NK-92 treated with Interleukin-12 subunit alpha and Interleukin-12 subunit beta, amount 100 ng/mL, for 24 hours (cell line): ENCODE results near the gene TENM3.

Experiments used
- DNase-seq: peaks from one replicate; lab custom pipeline; 2025; lab: John Stamatoyannopoulos, UW

Gene TENM3

DNA sequence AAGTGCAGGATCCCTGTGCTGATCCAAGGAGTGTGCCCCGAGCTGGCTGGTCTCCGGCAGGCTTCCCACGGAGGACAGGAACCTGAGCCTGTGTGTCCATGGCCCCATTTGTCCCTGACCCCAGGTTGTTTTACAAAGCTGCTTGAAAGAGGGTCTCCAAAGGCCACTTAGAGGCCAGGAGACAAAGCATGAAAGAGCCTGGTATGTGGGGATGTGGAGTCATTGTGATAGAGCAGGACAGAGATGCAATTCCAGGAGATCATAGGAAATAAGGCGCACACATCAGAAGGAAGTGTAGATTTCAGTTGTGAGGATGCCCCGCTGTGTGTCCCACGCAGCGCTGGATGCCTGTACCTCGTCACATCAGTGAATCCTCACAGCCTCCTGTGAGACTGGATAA, 48.0 kb downstream of the TENM3 start:
- DNase-seq: no peak

DNA sequence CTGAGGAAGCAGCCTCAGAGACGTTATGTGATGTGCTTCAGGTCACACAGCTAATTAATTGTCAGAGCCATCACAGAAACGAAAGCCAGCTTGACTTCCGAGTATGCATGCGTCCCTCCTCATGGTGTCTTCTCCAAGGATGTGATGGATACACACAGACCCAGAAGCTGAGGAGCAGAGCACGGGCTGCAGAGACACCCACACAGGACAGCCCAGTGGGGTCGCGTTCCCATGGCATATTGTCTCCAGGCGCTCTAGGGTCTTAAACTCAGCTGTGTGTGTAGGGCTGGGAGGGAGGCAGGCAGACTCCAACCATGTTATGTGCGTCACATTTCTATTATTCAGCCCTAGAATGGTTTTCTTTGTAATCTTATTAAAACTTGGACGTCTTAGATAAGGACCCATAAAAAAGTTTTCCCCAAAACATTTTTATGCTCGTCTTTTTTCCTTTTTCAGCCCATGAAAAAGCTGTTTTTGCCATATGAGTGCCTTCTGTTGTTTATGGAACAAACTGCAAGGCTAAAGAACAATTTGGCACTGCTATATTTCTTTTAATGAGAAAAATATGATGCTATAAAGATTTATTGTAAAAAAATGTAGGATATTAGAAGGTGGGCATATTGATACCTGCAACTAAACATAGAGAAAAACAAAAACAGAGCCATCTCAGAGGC, 48.5 kb downstream of the TENM3 start:
- DNase-seq: no peak

DNA sequence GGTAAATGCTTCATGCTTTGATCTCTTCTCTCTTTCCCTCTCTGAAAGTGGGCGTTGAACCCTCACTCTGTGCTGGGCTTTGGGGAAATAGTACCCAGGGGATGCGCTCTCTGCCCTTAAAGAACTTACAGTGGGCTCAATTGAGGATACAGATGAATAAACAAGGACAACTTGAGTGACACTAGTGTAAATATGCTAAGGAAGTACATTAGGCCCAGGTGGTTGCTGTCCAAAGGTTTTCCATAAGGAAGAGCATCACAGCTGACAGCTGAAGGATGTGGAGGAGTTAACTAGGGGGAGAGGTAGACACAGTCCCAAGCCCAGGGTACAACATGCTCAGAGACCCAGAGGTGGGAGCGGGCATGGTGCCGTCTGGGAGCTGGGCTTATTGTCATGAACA, 49.4 kb downstream of the TENM3 start:
- no peak for DNase-seq

DNA sequence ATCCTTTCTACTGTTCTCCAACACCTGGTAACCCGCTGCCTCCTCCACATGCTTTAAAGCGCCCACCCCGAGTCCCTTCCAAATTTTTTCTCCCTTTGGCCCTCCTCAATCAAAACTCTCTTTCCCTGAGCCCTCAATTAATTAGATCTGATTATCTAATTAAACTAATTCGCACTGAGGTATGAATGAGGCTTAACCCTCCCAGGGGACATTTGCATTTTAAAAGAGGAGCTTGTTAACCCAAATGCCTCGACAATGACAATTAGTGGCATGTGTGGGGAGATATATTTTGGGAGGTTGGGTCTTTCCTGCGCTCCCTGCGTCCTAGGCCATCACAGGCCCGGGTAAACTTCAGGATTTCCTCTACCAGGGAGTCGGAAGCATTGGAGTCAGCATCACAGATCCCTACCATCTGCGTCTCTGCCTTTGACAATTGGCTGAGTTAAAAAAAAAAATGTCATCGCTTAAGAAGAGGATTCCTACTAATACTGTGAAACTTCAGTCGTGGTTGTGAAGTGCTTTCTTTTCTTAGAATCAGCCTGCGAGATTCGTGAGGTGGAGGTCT, 50.6 kb downstream of the TENM3 start:
- DNase-seq: no peak

DNA sequence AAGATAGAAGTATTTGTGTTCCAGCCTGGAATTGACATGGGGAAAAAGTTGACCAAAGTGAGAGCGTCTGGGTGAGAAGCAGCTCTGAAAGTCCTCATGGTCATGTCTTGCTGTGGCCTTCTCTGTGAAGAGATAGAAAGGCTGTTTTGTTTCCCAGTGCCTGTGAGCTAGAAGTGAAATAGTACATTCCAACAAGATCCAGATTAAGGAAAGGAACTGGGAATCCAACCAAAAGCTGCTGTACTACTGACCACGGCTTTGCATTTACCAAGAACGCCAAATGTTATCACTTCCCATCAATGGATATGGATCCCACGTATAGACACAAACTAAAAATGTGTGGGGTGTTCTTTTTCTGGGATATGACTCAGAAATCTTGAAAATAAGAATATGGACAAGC, 51.2 kb downstream of the TENM3 start:
- no peak for DNase-seq

DNA sequence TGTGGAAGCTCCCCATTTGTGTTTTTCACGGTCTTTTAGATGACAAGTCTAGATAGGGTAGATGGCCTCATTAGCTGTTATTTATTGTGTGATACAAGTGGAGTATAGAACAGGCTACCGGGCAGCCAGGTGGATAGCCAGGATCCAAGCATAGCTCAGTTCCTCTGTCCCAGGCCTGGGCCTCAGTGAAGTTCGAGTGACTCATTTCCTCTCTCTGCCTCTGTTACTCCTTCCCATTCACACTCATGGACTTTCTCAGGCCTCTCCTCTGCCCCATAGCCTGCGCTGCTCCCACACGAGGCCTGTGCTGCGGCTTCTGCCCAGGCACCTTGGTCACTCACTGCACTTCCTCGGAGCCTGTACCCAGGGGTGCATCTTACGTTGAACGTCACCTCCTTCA, 54.5 kb downstream of the TENM3 start:
- DNase-seq: no peak

DNA sequence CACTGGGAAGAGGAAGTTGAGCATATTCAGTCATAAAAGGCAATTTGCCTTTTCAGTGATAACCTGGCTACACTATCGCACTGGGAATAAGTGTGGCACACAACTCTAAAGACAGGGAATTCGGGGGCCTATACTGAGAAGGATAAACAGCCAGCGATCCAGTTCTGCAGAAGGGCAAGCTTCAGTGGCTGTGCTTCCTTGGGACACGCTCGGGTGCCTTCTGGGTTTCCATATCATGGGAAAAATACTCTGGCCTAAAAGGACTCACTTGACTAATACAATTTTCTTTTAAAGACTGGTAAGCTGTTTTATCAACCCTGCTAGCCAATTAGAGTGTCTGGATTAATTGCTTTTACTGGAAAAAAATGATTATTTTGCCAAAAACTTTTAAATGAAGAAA, 58.5 kb downstream of the TENM3 start:
- DNase-seq: no peak

DNA sequence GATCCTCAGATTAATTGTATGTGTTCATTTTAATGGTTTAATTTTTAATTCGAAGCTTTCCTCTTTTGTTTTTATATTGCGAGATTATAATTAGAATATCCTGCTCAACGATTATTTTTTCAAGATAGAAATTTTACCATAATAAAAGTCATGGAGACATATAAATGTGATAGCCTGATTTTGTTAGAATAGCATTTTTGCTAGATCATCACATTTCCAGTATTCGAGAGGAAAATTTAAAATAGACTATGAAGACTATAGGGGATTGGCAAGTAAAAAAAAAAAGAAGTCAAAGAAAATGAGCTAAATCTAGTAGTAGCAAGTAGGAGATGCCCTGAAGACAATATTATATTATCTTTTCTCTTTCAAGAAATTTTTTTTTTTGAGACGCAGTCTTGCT, 60.6 kb downstream of the TENM3 start:
- DNase-seq: no peak

DNA sequence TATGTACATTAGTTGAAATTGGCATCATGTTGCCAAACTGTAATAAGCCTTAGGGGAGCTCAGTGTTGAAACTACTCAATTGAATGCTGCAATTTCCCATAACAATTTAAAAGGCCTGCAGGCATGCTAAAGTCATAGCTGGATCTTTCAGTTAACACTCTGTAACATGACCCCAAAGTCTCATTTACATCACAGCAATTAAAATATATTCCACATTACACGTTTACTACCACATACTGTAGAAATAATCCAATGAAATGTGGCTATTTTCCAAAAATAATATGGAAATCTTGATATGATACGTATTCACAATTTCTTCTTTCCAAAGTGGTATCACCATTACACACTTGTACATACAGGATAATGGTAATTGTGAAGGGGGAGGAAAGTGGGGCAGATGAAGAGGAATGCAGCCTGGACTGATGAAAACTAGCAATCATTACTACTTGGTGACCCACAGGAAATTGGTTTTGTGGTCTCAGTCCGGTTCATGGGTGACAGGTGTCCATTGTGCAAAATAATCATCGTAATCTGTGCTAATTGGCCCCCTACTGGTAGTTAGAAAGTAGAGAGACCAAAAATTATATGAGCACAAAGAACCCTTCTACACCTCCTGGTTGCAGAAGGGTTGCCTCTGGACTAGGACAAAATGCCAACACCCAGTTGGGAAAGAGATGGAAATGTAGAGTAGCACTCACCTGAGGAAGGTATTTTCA, 63.7 kb downstream of the TENM3 start:
- no peak for DNase-seq

DNA sequence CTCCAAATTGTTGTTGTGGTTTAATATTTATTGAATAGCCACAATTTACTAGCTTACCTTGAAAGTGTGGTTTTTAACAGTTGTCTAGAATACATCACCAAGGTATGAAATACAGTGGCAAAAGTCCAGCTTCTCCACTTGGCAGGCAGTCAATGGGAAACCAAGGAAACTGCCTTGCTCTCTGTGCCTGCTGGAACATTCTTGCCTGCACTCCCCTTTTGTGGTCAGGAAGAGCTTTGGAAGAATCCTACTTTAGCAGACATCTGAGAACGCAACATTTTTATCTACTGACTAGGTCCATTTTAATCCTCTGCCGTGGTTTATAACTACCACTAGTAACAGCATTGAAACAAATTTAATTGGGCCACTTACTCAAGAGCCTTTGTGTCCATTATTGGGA, 64.5 kb downstream of the TENM3 start:
- no peak for DNase-seq

DNA sequence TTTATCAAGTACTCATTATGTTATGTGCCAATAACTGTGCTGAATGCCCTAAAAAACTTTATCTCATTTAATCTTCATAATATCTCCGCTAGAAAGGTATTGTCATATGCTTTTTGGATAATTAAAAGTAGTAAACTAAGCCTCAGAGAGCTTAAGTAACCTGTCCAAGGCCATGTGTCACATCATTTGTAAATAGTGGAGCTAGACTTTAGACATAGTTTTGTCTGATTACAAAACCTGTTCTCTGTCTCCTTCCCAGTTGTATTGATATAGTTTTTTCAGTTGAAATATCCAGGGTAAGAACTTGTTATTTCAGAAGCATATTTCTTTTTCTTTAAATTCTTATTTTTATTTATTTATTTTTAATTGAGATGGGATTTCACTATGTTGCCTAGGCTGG, 66.7 kb downstream of the TENM3 start:
- DNase-seq: no peak

DNA sequence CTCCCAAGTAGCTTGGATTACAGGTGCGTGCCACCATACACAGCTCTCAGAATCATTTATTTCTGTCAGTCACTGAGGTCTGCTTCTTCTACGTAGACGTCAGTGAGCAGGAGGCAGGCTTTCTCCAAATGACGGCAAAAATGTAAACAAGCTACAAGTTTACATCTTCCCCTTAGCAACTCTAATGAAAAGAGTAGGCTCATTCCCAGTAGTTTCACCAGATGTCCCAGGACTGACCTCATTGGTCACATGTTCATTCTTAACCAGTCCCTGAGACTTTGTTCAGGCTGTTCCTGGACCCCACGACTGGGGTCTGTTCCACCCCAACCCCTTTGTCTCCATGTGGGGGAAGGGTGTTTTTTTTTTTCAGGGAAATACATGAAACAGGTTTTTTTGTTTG, 67.1 kb downstream of the TENM3 start:
- no peak for DNase-seq

DNA sequence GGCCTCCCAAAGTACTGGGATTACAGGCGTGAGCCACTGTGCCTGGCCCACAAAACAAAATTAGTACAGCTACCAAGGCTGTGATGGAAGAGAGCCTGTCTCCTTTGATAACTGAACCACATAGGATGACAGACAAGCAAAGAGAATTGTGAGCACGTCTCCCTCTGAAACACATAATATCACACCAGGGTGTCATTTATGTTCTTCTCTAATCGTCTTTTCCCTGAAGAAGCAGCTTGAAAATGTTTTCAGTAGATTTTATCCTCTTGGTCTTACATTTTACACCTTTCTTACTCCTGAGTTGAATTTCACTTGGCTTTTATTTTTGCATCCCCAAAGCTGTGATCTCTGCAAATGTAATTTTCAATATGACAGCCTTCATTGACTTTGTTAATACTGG, 67.8 kb downstream of the TENM3 start:
- DNase-seq: no peak

DNA sequence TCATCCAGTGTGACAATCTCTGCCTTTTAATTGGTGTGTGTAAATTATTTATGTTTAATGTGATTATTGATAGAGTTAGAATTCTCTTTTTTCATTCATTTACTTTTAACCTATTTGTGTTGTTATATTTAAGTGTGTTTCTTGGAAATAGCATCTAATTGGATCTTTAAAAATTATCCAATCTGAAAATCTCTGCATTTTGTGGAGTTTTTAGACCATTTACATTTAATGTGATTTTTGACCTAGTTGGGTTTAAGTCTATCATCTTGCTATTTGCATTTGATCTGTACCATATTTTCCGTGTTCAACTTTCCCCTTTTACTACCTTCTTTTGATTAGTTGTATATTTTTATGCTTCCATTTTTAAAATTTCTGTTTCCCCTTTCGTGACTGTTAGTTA, 71.3 kb downstream of the TENM3 start:
- no peak for DNase-seq

DNA sequence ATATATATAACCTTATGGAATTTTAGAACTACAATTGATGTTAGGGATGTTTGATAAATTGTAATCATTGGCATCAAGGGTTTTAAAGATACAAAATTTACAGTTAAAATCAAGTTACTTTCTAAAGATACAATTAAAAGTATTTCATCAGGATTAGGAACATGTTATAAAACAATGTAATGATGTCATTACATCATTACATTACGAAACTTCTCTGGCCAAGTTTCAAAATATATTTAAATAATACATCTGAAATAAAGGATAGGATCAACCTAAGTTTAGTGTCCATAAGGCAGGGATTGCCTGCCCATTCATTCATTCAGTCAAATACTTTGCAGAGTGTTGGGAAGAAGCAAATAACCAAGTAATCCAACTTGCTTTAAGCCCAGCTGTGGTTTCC, 75.1 kb downstream of the TENM3 start:
- DNase-seq: no peak

DNA sequence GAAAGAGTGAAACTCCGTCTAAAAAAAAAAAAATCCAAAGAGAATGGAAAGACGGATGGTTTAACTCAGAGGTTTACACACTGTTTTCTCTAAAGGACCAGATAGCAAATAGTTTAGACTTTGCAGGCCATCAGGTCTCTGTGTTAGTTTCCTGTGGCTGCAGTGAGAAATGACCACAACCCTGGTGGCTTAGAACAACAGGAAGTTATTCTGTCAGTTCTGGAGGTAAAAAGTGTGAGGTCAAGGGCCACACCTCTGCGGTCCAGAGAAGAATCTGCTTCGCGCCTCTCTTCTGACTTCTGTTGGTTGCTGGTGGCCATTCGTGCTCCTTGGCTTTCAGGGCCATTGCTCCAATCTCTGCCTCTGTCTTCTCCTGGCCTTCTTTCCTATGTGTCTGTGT, 76.9 kb downstream of the TENM3 start:
- DNase-seq: no peak

DNA sequence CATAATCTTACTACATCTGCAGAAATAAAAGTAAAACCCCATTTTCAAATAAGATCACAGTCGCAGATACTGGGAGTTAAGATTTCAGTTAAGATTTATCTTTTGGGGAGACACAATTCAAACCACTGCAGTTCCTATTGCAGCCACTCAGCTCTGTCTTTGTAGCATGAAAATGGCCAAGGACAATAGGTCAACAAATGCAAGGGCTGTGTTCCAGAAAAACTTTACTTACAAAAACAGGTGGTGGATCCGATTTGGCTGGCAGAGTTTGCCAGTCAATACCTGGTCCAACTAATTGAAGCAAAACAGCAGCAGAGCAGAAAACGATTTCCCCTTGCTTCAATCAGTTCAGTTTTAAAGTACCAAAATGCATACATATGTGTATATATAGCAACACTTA, 77.4 kb downstream of the TENM3 start:
- no peak for DNase-seq

DNA sequence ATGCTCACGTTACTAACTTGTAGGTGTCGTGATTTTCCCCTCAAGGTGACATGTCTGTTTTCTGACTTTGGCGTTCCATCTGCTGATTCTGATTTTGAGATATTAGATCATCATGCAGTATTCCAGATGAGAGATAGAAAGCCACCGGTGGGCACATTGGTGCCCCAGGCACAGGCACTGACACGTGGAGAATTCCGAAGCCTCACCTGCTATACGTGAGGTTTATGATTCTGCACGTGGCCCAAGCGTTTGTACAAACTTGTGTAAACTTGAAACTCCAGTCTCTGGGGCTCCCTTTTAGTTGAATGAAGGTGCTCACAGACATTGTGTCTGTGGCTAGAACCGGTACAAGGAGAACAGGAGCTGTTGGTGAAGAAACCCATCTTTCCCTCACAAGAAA, 81.1 kb downstream of the TENM3 start:
- DNase-seq: no peak

DNA sequence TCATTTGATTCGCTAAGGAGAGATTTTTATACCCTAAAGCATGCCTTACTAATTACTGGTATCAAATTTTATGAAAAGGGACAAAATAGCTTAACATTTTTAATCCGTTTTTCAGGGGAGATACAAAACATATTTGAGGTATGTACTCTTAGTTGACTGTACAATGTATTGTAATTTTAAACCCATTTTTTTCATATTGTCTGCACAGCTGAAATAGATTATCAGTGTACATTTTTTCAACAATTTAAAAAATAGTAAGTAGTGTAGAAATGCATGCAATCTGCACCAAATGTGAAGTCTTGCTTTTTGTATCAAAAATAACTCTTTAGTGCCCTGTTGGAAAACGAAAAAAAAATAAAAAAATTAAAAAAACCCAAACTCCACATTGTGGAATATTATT, 82.2 kb downstream of the TENM3 start:
- DNase-seq: no peak

DNA sequence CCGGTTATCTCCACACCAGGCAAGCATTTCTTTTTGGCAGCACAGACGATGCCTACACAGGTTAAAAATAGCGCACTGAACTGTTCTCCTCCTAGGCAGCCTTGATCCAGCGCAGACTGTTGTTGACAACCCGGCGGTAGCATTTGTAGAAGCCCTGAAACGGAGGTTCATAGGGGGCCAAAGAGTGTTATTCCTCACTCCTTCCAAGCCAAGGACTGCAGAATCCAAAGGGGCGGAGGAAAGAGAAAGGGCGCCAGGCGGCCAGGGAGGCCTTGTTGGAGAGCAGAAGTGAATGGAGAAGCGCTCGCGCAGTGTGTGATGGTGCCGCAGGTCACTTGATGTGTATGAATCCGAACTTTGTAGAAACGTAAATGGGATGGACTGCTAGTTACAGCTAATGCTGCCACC, 82.7 kb downstream of the TENM3 start:
- no peak for DNase-seq

DNA sequence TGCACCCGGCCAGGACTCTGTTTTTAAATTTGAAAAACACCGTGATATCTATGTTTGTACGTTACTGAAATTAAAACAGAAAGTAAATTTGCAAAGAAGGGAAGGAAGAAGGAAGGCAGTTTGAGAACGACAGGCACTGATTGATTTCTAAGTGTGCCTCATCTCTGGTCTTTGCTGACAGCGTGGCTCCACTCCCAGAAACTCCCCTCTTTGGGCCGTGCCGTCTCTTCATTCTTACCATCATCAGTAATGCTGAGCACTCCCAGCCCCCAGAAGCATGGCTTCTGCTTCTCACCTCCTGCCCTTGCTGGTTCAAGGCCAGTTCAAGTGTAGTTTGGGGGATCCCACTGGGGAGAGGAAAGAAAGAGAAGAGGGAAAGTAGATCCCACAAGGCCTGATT, 85.3 kb downstream of the TENM3 start:
- no peak for DNase-seq

DNA sequence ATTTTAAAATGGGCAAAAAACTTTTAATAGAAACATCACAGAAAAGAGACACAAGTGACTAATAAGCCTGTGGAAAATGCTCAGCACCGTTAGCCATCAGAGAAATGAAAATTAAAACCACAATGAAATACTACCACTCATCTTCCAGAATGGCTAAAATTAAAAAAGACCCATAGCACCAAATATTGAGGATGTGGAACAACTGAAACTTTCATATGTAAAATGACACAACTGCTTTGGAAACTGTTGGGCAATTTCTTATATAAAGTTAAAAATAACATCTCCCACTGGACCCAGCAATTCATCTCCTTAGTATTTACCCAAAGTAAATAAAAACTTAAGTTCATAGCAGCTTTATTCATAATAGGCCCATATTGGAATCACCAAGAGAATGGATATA, 94.2 kb downstream of the TENM3 start:
- no peak for DNase-seq

DNA sequence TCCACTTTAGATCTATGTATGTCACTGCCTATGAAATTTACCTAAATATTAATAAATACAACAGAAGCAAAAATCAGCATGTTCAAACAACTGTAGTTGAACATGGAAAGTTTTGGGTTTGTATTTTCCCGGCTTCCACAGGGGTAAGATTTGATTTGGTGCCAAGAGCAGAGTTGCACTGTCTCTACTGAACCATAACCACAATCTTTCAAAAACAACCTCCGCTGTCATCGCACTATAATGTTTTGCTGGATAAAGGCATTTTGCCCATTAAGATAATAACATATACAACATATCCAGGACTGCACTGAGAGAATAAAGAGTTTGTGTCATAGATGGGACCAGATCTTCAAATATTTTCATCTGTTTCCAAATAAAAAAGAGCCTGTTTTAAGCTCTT, 94.9 kb downstream of the TENM3 start:
- DNase-seq: no peak

DNA sequence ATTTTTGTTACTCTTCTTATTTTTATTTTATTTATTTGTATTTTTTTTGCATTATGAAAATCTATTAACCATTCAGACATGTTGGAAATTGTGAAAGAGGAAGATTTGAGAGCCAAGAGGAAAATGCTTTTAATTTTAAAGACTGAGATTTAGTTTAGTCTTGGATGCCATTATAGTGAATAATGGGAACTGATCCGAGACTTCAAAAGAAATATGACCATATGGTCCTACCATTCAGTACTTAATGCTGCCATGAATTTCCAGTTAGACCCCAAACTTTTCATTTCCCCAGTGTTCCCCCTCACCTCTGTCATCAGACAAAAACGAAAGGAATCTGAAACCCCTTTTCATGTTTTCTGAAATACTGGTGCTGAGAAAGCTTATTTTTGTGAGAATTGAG, 95.5 kb downstream of the TENM3 start:
- no peak for DNase-seq
